HepG2 (cell line): ENCODE measurements around the gene AP1M1. TPM values are rescaled to one million over a fixed set of nuclear protein-coding genes. Genes with fewer than 3 reads are reported as not detected.

ENCODE experiments used
- ATAC-seq: fragments of 200-7000 bp; cut with Tn5 transposase; 3 replicates; pipeline ENCODE4 v1.9.1; 2020; ENCODE audit warnings: mild to moderate bottlenecking, moderate library complexity
- BruUV-seq: library from RNA; stranded (reverse); fragments of 400-500 nt; replicated peaks from 2 replicates; lab custom pipeline; 2021; lab: Mats Ljungman, UMichigan
- CTCF ChIA-PET: fragments of 300-600 bp; formaldehyde crosslinking; extraction: SDS; loops from one replicate; lab custom pipeline; 2021; ENCODE audit warnings: low total read pairs, inconsistent platforms, low intra/inter-chr PET ratio; lab: Yijun Ruan, JAX
- POLR2A ChIA-PET: fragments of 350-600 bp; sonication (Branson Sonifier 250); formaldehyde crosslinking; loops from one replicate; lab custom pipeline; 2020; ENCODE audit warnings: antibody characterized with exemption, inconsistent platforms; lab: Yijun Ruan, JAX
- DNase-seq: peaks from one replicate; pipeline ENCODE4 v3.0.0-alpha.2; 2015; ENCODE audit warnings: low spot score
- FAIRE-seq: peaks from 3 replicates; lab custom pipeline; 2011; peaks lifted over from hg19 to GRCh38; lab: Jason Lieb, UNC
- H2AFZ ChIP-seq: one replicate; pipeline ENCODE4 v1.6.1; 2011; ENCODE audit warnings: low read length, inconsistent platforms
- H3K27ac ChIP-seq: fragments of 300-600 bp; 3 replicates; pipeline ENCODE4 v1.8.0; 2011; ENCODE audit warnings: mixed run types, mild to moderate bottlenecking, mixed read lengths, low read length, inconsistent platforms; ENCODE audit not compliant: insufficient read depth; ENCODE audit errors: extremely low read length
- H3K27me3 ChIP-seq, 2 experiments: fragments of 200-600 bp in 1 of 2; 2 replicates in 1 of 2; 3 replicates in 1 of 2; pipeline versions ENCODE4 v1.6.0 to v1.8.0; 2011; ENCODE audit warnings: low read length in 2 of 2, mild to moderate bottlenecking in 2 of 2, moderate library complexity in 2 of 2, inconsistent platforms in 1 of 2; ENCODE audit not compliant: insufficient read depth in 2 of 2, control insufficient read depth in 1 of 2
- H3K36me3 ChIP-seq, 2 experiments: fragments of 200-600 bp in 1 of 2; replicated peaks in 1 of 2; 2 replicates in 1 of 2; 3 replicates in 1 of 2; pipeline versions ENCODE4 v1.5.1 to v1.8.0; 2011; ENCODE audit warnings: low read length in 2 of 2, inconsistent platforms in 1 of 2; ENCODE audit not compliant: insufficient read depth in 2 of 2, control insufficient read depth in 1 of 2
- H3K4me1 ChIP-seq: 2 replicates; pipeline ENCODE4 v1.5.1; 2012; ENCODE audit warnings: low read length, inconsistent platforms; ENCODE audit not compliant: insufficient read depth
- H3K4me2 ChIP-seq: 2 replicates; pipeline ENCODE4 v1.6.0; 2011; ENCODE audit warnings: low read depth, low read length, inconsistent platforms
- H3K4me3 ChIP-seq, 3 experiments: fragments of 200-600 bp in 1 of 3; sonication (generic), shearing (Covaris generic) in 1 of 3; replicated peaks in 1 of 3; 2 replicates each; pipeline ENCODE4 v1.5.1; 2011 to 2016; ENCODE audit warnings: low read length in 3 of 3, inconsistent platforms in 2 of 3, low read depth in 2 of 3, mild to moderate bottlenecking in 2 of 3, control low read depth in 1 of 3, mixed read lengths in 1 of 3; ENCODE audit not compliant: insufficient read depth in 1 of 3
- H3K79me2 ChIP-seq: one replicate; pipeline ENCODE4 v1.6.1; 2011; ENCODE audit warnings: low read length, inconsistent platforms; ENCODE audit not compliant: insufficient read depth
- H3K9ac ChIP-seq: 2 replicates; pipeline ENCODE4 v1.6.0; 2011; ENCODE audit warnings: mild to moderate bottlenecking, low read depth, low read length, inconsistent platforms; ENCODE audit not compliant: insufficient read depth
- H3K9me3 ChIP-seq: 2 replicates; pipeline ENCODE4 v1.5.1; 2012; ENCODE audit warnings: mild to moderate bottlenecking, low read length
- H4K20me1 ChIP-seq: 2 replicates; pipeline ENCODE4 v1.6.0; 2011; ENCODE audit warnings: inconsistent platforms, mild to moderate bottlenecking, low read length, moderate library complexity; ENCODE audit not compliant: insufficient read depth
- GLI4 ChIP-seq: sonication (generic); formaldehyde crosslinking; IDR thresholded peaks from 2 replicates; pipeline ENCODE4 v1.5.1; 2020; ENCODE audit warnings: missing genetic modification reagents, mild to moderate bottlenecking, moderate library complexity, borderline replicate concordance
- HOXA5 ChIP-seq: sonication (generic); formaldehyde crosslinking; IDR thresholded peaks from 2 replicates; pipeline ENCODE4 v1.4.0; 2020; ENCODE audit warnings: missing genetic modification reagents
- NCOA5 ChIP-seq: sonication (generic); formaldehyde crosslinking; IDR thresholded peaks from 2 replicates; pipeline ENCODE4 v1.4.0; 2020; ENCODE audit warnings: missing genetic modification reagents
- NFE2L2 ChIP-seq: fragments of 150-350 bp; IDR thresholded peaks from 2 replicates; pipeline ENCODE4 v1.6.1; 2014; ENCODE audit warnings: low read length
- NR2F6 ChIP-seq, 2 experiments: IDR thresholded peaks; 2 replicates each; pipeline ENCODE4 v1.6.1; 2016; ENCODE audit warnings: antibody characterized with exemption in 1 of 2, mild to moderate bottlenecking in 1 of 2
- RBFOX2 ChIP-seq: fragments of 200-400 bp; formaldehyde crosslinking; IDR thresholded peaks from 2 replicates; pipeline ENCODE4 v1.6.1; 2017; ENCODE audit warnings: low read depth, mild to moderate bottlenecking, low read length
- TFDP2 ChIP-seq: sonication (generic); formaldehyde crosslinking; IDR thresholded peaks from 2 replicates; pipeline ENCODE4 v1.4.0; 2020; ENCODE audit warnings: missing genetic modification reagents
- ZBTB10 ChIP-seq: sonication (generic); formaldehyde crosslinking; IDR thresholded peaks from 2 replicates; pipeline ENCODE4 v1.4.0; 2020; ENCODE audit warnings: missing genetic modification reagents, borderline replicate concordance
- ZNF136 ChIP-seq: sonication (generic); formaldehyde crosslinking; IDR thresholded peaks from 2 replicates; pipeline ENCODE4 v1.8.1; 2022; ENCODE audit warnings: low read depth, mild to moderate bottlenecking, moderate library complexity, missing genetic modification reagents
- ZSCAN12 ChIP-seq: sonication (generic); formaldehyde crosslinking; IDR thresholded peaks from 2 replicates; pipeline ENCODE4 v1.9.0; 2021; ENCODE audit warnings: mild to moderate bottlenecking, missing genetic modification reagents
- WGBS: methylation state at CpG from one replicate; pipeline ENCODE4 v1.1.6; 2017; ENCODE audit warnings: low lambda C conversion rate; 5-methylcytosine and 5-hydroxymethylcytosine counted together
- in situ Hi-C: cut with HindIII; loops from 2 replicates; pipeline ENCODE4 v1.10.0; 2017; ENCODE audit warnings: low pct_unique_long_range_greater_than_20kb; ENCODE audit not compliant: extremely low pct_ligation_motif_present
- intact Hi-C: fragments of 100-400 bp; cut with micrococcal nuclease; formaldehyde crosslinking; loops from one replicate; pipeline ENCODE4 v1.10.0; 2022; ENCODE audit not compliant: unreplicated experiment
- polyA plus RNA-seq, 8 experiments: library from polyadenylated mRNA; depleted of rRNA in 3 of 8; stranded (reverse) in 7 of 8; unstranded in 1 of 8; fragments of >200 nt; fragmentation: Illumina TruSeq in 4 of 8; extraction: Trizol in 4 of 8; gene quantifications; 2 replicates each; pipeline versions ENCODE4 v1.2.1 to v1.2.3, GENCODE V29; 2011 to 2016; ENCODE audit warnings: low read depth in 4 of 8, missing spikeins in 1 of 8, mixed read lengths in 1 of 8; ENCODE audit not compliant: insufficient read depth in 1 of 8
- total RNA-seq, 5 experiments: library from RNA; depleted of rRNA; stranded (reverse); fragments of >200 nt; fragmentation: Illumina TruSeq; extraction: Trizol; gene quantifications; 2 replicates each; pipeline ENCODE4 v1.2.3, GENCODE V29; 2016; ENCODE audit warnings: low read depth in 1 of 5
- TF ChIP-seq, protein P1 (sequence below): IDR thresholded peaks from 2 replicates; pipeline ENCODE4 v1.6.1; 2016; ENCODE audit warnings: missing biosample characterization, missing genetic modification reagents, low read depth
- TF ChIP-seq, protein P2 (sequence below): sonication (generic); formaldehyde crosslinking; IDR thresholded peaks from 2 replicates; pipeline ENCODE4 v1.5.0; 2020; ENCODE audit warnings: missing genetic modification reagents

Gene AP1M1
- total and polyA plus RNA-seq, 2 of the 13 experiments (the other 11 are each of a cell fraction or from before 2014, with no cell fraction given): 34.4 to 46.1 TPM

DNA sequence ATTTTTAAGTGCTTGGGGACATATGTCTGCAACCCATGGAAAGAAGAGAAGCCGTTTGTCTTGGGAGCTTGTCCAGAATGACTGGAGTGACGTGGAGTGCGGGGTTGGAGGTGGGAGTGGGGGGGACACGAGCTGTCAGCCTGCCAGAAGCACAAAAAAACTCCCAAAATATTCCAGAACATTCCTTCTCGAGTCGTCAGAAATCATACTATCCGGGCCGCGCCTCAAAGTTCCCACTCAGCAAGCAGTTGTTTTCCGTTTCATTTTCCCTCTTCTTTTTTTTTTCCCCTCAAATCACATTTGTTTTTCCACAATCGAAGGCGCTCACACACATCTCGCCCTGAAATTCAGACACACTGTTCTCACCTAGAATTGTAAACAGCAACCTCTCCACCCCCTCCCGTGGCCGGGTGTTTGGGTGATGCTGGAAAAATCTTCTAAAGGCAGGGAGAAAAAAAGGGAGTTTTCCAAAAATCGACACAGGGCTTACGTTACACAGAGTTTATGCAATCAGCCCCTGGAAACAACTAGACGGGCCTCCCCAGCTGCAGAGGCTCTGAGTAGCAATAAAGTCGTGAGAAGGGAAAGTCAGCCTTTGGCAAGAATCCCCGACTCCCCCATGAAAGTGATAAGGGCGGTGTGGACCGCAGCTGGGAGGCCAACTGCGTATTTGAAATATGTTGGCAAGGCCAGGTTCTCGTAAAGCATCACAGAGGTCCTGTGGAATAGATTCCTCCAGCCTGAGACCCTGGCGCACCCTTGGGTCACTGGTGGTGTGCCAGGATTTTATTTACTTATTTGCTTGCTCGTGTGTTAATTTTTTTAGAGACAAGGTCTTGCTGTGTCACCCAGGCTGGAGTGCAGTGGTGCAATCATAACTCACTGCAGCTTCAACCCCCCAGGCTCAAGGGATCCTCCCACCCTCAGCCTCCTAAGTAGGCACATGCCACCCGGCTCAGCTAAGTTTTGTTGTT, 95.7 kb downstream of the AP1M1 start (continued):
- no peak for TF ChIP-seq NR2F6 (IDR thresholded peaks at IDR 0.05)
- TF ChIP-seq NR2F6 (CRISPR knock-in tag; IDR thresholded peaks at IDR 0.05): no peak
- no peak for TF ChIP-seq NCOA5 (CRISPR knock-in tag)
- TF ChIP-seq ZNF136 (CRISPR knock-in tag): no peak
- TF ChIP-seq TFDP2: no peak
- no peak for TF ChIP-seq ZSCAN12 (CRISPR knock-in tag)
- no peak for TF ChIP-seq GLI4

DNA sequence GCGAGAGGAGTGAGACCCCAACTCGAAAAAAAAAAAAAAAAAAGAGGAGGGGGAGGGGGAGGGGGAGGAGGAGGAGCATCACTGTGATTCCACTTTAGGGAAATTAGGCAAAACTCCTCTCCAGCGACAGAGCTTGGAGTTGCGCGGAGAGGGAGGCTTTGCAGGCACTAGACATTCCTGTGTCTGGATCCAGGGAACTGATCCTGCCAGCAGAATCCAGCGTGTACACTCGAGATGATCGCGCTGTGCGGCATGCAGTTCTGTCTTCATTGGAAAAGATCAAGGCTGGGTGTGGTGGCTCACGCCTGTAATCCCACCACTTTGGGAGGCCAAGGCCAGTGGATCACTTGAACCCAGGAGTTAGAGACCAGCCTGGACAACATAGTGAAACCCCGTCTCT, 97.3 kb downstream of the AP1M1 start:
- Histone ChIP-seq H3K27ac (no peak overlapping the region), H3K4me2 (no peak overlapping the region), H3K79me2 (no peaks in the 10 kb centered on the region), H3K9me3 (no peaks in the 10 kb centered on the region), H3K27me3 (peaks cover 1 to 16% of the 10 kb centered on the region in 2 experiments; a peak in 4 of 5 replicates), H4K20me1 (no peaks in the 10 kb centered on the region), H3K4me1 (peaks cover 13% of the 10 kb centered on the region), H3K4me3 (no peak overlapping the region), H3K36me3 (no peaks in the 10 kb centered on the region), H3K9ac (no peak overlapping the region), H2AFZ (no peak overlapping the region)
- in situ Hi-C loops: no loop called here
- FAIRE-seq (no peak), ATAC-seq (no peak), DNase-seq (no peak)
- WGBS: 64% methylated on average over 8 of the region's 12 CpGs
- ChIA-PET CTCF (no interaction called here), POLR2A (no interaction called here)
- BruUV-seq: no TSS peak
- intact Hi-C loops: no loop called here
- TF ChIP-seq, protein P1, sequence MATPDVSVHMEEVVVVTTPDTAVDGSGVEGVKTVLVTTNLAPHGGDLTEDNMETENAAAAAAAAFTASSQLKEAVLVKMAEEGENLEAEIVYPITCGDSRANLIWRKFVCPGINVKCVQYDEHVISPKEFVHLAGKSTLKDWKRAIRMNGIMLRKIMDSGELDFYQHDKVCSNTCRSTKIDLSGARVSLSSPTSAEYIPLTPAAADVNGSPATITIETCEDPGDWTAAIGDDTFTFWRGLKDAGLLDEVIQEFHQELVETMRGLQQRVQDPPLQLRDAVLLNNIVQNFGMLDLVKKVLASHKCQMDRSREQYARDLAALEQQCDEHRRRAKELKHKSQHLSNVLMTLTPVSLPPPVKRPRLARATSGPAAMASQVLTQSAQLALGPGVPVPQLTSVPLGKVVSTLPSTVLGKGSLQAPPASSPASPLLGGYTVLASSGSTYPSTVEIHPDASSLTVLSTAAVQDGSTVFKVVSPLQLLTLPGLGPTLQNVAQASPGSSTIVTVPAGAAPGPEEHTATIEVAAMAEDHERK (CRISPR knock-in tag): no peak
- TF ChIP-seq NFE2L2 (no peak), RBFOX2 (no peak), HOXA5 (CRISPR knock-in tag) (no peak), ZBTB10 (CRISPR knock-in tag) (no peak)
- TF ChIP-seq, protein P2, sequence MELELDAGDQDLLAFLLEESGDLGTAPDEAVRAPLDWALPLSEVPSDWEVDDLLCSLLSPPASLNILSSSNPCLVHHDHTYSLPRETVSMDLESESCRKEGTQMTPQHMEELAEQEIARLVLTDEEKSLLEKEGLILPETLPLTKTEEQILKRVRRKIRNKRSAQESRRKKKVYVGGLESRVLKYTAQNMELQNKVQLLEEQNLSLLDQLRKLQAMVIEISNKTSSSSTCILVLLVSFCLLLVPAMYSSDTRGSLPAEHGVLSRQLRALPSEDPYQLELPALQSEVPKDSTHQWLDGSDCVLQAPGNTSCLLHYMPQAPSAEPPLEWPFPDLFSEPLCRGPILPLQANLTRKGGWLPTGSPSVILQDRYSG: no peak
